IMR-90 (cell line): ENCODE measurements around the gene PGM2. TPM values are rescaled to one million over a fixed set of nuclear protein-coding genes. Genes with fewer than 3 reads are reported as not detected.

ENCODE experiments used
- ATAC-seq: fragments of 200-7000 bp; cut with Tn5 transposase; 2 replicates; pipeline ENCODE4 v1.9.1; 2020; ENCODE audit warnings: low read depth, mild to moderate bottlenecking, moderate library complexity
- BruUV-seq: library from RNA; stranded (reverse); fragments of 400-500 nt; replicated peaks from 2 replicates; lab custom pipeline; 2021; lab: Mats Ljungman, UMichigan
- CTCF ChIA-PET: fragments of 300-600 bp; formaldehyde crosslinking; extraction: SDS; loops from one replicate; lab custom pipeline; 2021; ENCODE audit warnings: antibody characterized with exemption; lab: Yijun Ruan, JAX
- POLR2A ChIA-PET: fragments of 300-600 bp; sonication (Branson Sonifier 250); formaldehyde crosslinking; loops from one replicate; lab custom pipeline; 2022; ENCODE audit warnings: antibody characterized with exemption; ENCODE audit not compliant: unreplicated experiment; lab: Charles Lee
- DNase-seq: peaks from one replicate; pipeline ENCODE4 v3.0.0; 2013
- H2AFZ ChIP-seq: replicated peaks from 2 replicates; pipeline ENCODE3; 2013; ENCODE audit warnings: low read length, mild to moderate bottlenecking; ENCODE audit not compliant: poor library complexity
- H2AK5ac ChIP-seq: 2 replicates; pipeline ENCODE4 v1.6.1; 2013; ENCODE audit warnings: low read depth, low read length, inconsistent platforms
- H2AK9ac ChIP-seq: replicated peaks from 2 replicates; pipeline ENCODE3; 2013; ENCODE audit warnings: mild to moderate bottlenecking, low read depth, low read length, moderate library complexity; ENCODE audit not compliant: poor library complexity
- H2BK120ac ChIP-seq: 2 replicates; pipeline ENCODE4 v1.6.1; 2013; ENCODE audit warnings: low read depth, low read length, inconsistent platforms
- H2BK15ac ChIP-seq: 3 replicates; pipeline ENCODE4 v1.6.1; 2013; ENCODE audit warnings: low read depth, low read length, inconsistent platforms
- H2BK20ac ChIP-seq: 2 replicates; pipeline ENCODE4 v1.6.1; 2013; ENCODE audit warnings: low read depth, mild to moderate bottlenecking, inconsistent platforms, low read length, moderate library complexity
- H2BK5ac ChIP-seq: 2 replicates; pipeline ENCODE4 v1.6.1; 2013; ENCODE audit warnings: mild to moderate bottlenecking, low read depth, low read length, inconsistent platforms; ENCODE audit not compliant: poor library complexity, severe bottlenecking
- H3K14ac ChIP-seq: replicated peaks from 2 replicates; pipeline ENCODE4 v1.6.1; 2013; ENCODE audit warnings: low read depth, low read length, inconsistent platforms
- H3K18ac ChIP-seq: 2 replicates; pipeline ENCODE4 v1.6.1; 2013; ENCODE audit warnings: low read depth, low read length, control low read depth
- H3K23ac ChIP-seq: 2 replicates; pipeline ENCODE4 v1.6.1; 2013; ENCODE audit warnings: low read depth, low read length, inconsistent platforms
- H3K27ac ChIP-seq: 2 replicates; pipeline ENCODE4 v1.5.1; 2013; ENCODE audit warnings: mild to moderate bottlenecking, control low read depth, low read length; ENCODE audit not compliant: insufficient read depth
- H3K27me3 ChIP-seq: 2 replicates; pipeline ENCODE4 v1.6.1; 2013; ENCODE audit warnings: low read length; ENCODE audit not compliant: control insufficient read depth, insufficient read depth
- H3K36me3 ChIP-seq: 2 replicates; pipeline ENCODE4 v1.6.1; 2013; ENCODE audit warnings: low read length, mixed read lengths; ENCODE audit not compliant: control insufficient read depth, insufficient read depth
- H3K4ac ChIP-seq: 2 replicates; pipeline ENCODE4 v1.6.1; 2013; ENCODE audit warnings: low read depth, low read length, inconsistent platforms
- H3K4me1 ChIP-seq: 2 replicates; pipeline ENCODE4 v1.6.1; 2013; ENCODE audit warnings: low read length, mixed read lengths; ENCODE audit not compliant: control insufficient read depth, insufficient read depth
- H3K4me2 ChIP-seq: 2 replicates; pipeline ENCODE4 v1.6.1; 2013; ENCODE audit warnings: low read depth, mild to moderate bottlenecking, control low read depth, low read length, moderate library complexity
- H3K4me3 ChIP-seq: 2 replicates; pipeline ENCODE4 v1.5.1; 2013; ENCODE audit warnings: low read depth, mild to moderate bottlenecking, control low read depth, low read length, moderate library complexity; ENCODE audit not compliant: insufficient read depth
- H3K56ac ChIP-seq: 2 replicates; pipeline ENCODE4 v1.6.1; 2013; ENCODE audit warnings: low read length, inconsistent platforms; ENCODE audit not compliant: insufficient read depth; ENCODE audit errors: extremely low read depth
- H3K79me1 ChIP-seq, 2 experiments: 2 replicates each; pipeline ENCODE4 v1.6.1; 2013; ENCODE audit warnings: low read length in 2 of 2, inconsistent platforms in 1 of 2, low read depth in 1 of 2
- H3K9ac ChIP-seq: 2 replicates; pipeline ENCODE4 v1.6.1; 2013; ENCODE audit warnings: low read depth, low read length, control low read depth
- H3K9me1 ChIP-seq: 2 replicates; pipeline ENCODE4 v1.6.1; 2013; ENCODE audit warnings: low read length, inconsistent platforms; ENCODE audit not compliant: insufficient read depth
- H3K9me3 ChIP-seq: 2 replicates; pipeline ENCODE4 v1.6.1; 2013; ENCODE audit warnings: low read length; ENCODE audit not compliant: control insufficient read depth, insufficient read depth
- H4K20me1 ChIP-seq: 2 replicates; pipeline ENCODE4 v1.6.1; 2013; ENCODE audit warnings: low read length, inconsistent platforms; ENCODE audit not compliant: insufficient read depth
- H4K5ac ChIP-seq: 2 replicates; pipeline ENCODE4 v1.6.1; 2013; ENCODE audit warnings: mild to moderate bottlenecking, low read depth, low read length, control low read depth
- H4K8ac ChIP-seq, 2 experiments: 2 replicates each; pipeline ENCODE4 v1.6.1; 2013; ENCODE audit warnings: low read depth in 2 of 2, low read length in 2 of 2, control low read depth in 1 of 2, inconsistent platforms in 1 of 2
- H4K91ac ChIP-seq: 2 replicates; pipeline ENCODE4 v1.6.1; 2013; ENCODE audit warnings: low read depth, low read length, inconsistent platforms; ENCODE audit not compliant: insufficient read depth
- CHD1 ChIP-seq: IDR thresholded peaks from 2 replicates; pipeline ENCODE4 v1.6.1; 2012; ENCODE audit warnings: low read depth, low read length, improper control_type of control experiment
- FOS ChIP-seq: fragments of 150-350 bp; IDR thresholded peaks from 2 replicates; pipeline ENCODE4 v1.6.1; 2016; ENCODE audit warnings: low read depth, low read length
- MAZ ChIP-seq: IDR thresholded peaks from 2 replicates; pipeline ENCODE4 v1.6.1; 2012; ENCODE audit warnings: low read depth, mild to moderate bottlenecking, low read length, improper control_type of control experiment, moderate library complexity, borderline replicate concordance
- USF2 ChIP-seq: fragments of 150-350 bp; IDR thresholded peaks from 2 replicates; pipeline ENCODE4 v1.6.1; 2017; ENCODE audit warnings: mild to moderate bottlenecking, antibody characterized with exemption, low read length, low read depth
- WGBS, 2 experiments: methylation state at CpG; one replicate each; pipeline versions ENCODE4 v1.1.5 to v1.1.7; 2013; ENCODE audit warnings: missing lambda C conversion rate in 2 of 2; ENCODE audit not compliant: insufficient read length in 1 of 2; ENCODE audit errors: extremely low coverage in 2 of 2; 5-methylcytosine and 5-hydroxymethylcytosine counted together
- dilution Hi-C: fragments of 300-500 bp; cut with HindIII; formaldehyde crosslinking; loops from one replicate; pipeline ENCODE4 v1.14.3; 2018; ENCODE audit warnings: low sequenced_read_pairs; ENCODE audit not compliant: unreplicated experiment
- in situ Hi-C: fragments of 300-500 bp; cut with MboI; formaldehyde crosslinking; loops from 3 replicates; pipeline ENCODE4 v1.14.3; 2019; ENCODE audit warnings: low sequenced_read_pairs, inconsistent platforms, mixed read lengths
- intact Hi-C: fragments of 100-400 bp; cut with micrococcal nuclease; formaldehyde crosslinking; loops from 2 replicates; pipeline ENCODE4 v1.10.0; 2022
- polyA plus RNA-seq, 3 experiments: library from polyadenylated mRNA; depleted of rRNA; stranded (reverse); fragments of >200 nt; gene quantifications; 2 replicates each; pipeline ENCODE4 v1.2.3, GENCODE V29; 2012; ENCODE audit warnings: low replicate concordance in 1 of 3
- total RNA-seq: library from RNA; depleted of rRNA; stranded (reverse); fragments of >200 nt; gene quantifications from 2 replicates; pipeline ENCODE4 v1.2.3, GENCODE V29; 2012

Gene PGM2
- total and polyA plus RNA-seq, 2 of the 4 experiments (the other 2 are of a cell fraction): 18.7 to 26.2 TPM

- no peak for TF ChIP-seq CHD1
Observed at GRCh38 chr4:37836838-37837440, 10.5 kb downstream of the PGM2 start (continued).

- TF ChIP-seq MAZ (no peak), FOS (no peak), USF2 (peak; percentile 70)
- H3K9me3 ChIP-seq: no peaks in the 10 kb centered on the region
- peaks cover 0 to 4% of the 10 kb centered on the region in 2 experiments; a peak in 2 of 4 replicates for H3K79me1 ChIP-seq
- peak overlapping the region; percentile 55 for H3K14ac ChIP-seq
- peak overlapping the region; percentile 14; the same call in 1 of the 2 replicates for H2BK20ac ChIP-seq
- H3K27ac ChIP-seq: no peak overlapping the region
- dilution Hi-C loops (no loop called here), in situ Hi-C loops (no loop called here), intact Hi-C loops (no loop called here)
- peaks cover 3% of the 10 kb centered on the region; the same call in 1 of the 2 replicates for H3K4me1 ChIP-seq
- H3K56ac ChIP-seq: no peak overlapping the region; the same call in 1 of the 2 replicates
- CTCF ChIA-PET: no interaction called here
- WGBS, 2 experiments: no CpG with 5 or more reads among the region's 2 CpGs
- no peaks in the 10 kb centered on the region for H4K20me1 ChIP-seq
- H3K18ac ChIP-seq: peak overlapping the region; percentile 61; the same call in 1 of the 2 replicates
- peak overlapping the region; percentile 32; the same call in 1 of the 3 replicates for H2BK15ac ChIP-seq
- peaks cover 22% of the 10 kb centered on the region for H3K36me3 ChIP-seq
- ATAC-seq (no peak), DNase-seq (peak; percentile 80)
- peak overlapping the region; percentile 84 for H2AFZ ChIP-seq
- H2AK9ac ChIP-seq: no peak overlapping the region
- no peak overlapping the region for H2AK5ac ChIP-seq
- no peak overlapping the region for H3K4me3 ChIP-seq
- H2BK120ac ChIP-seq: peak overlapping the region; percentile 63; the same call in 1 of the 2 replicates
- H3K27me3 ChIP-seq: no peaks in the 10 kb centered on the region
- POLR2A ChIA-PET: no interaction called here
- H3K9ac ChIP-seq: no peak overlapping the region
- peak overlapping the region; percentile 50; the same call in 1 of the 2 replicates for H3K4me2 ChIP-seq
- peak overlapping the region; percentile 55; the same call in 1 of the 2 replicates for H3K4ac ChIP-seq
- H4K91ac ChIP-seq: 0 out of 2 replicates have a peak overlapping the region, but pooled peaks have one; percentile 33
- H4K8ac ChIP-seq: peak overlapping the region; percentile 44 to 89; a peak in 2 of 4 replicates
- BruUV-seq: no TSS peak
- H2BK5ac ChIP-seq: peak overlapping the region; percentile 66
- H3K9me1 ChIP-seq: 0 out of 2 replicates have a peak, but pooled peaks cover 4% of the 10 kb centered on the region
- peak overlapping the region; percentile 88; the same call in 1 of the 2 replicates for H4K5ac ChIP-seq
- peak overlapping the region; percentile 62; the same call in 1 of the 2 replicates for H3K23ac ChIP-seq
Observed at GRCh38 chr4:37837446-37837845, 11.0 kb downstream of the PGM2 start.
